Breast epithelium (tissue), 4 donors: ENCODE data around the gene PLA2G5. TPM values are rescaled to one million over a fixed set of nuclear protein-coding genes. Genes with fewer than 3 reads are reported as not detected.

Source experiments
- DNase-seq, 2 donors: peaks; one replicate each; pipeline ENCODE4 v3.0.0-alpha.2; 2019; ENCODE audit warnings: low spot score in 2 of 2
- H3K27ac ChIP-seq, 2 donors: fragments of 200-600 bp; sonication (generic) in 1 of 2; one replicate each; pipeline ENCODE4 v1.5.1; 2016 to 2019; ENCODE audit warnings: mild to moderate bottlenecking in 1 of 2
- H3K27me3 ChIP-seq, 2 donors: fragments of 200-600 bp; sonication (generic) in 1 of 2; one replicate each; pipeline versions ENCODE4 v1.5.1 to v1.6.0; 2017 to 2019; ENCODE audit warnings: control low read depth in 1 of 2, mild to moderate bottlenecking in 1 of 2
- H3K36me3 ChIP-seq: fragments of 200-600 bp; one replicate; pipeline ENCODE4 v1.5.1; 2019
- H3K4me1 ChIP-seq, 2 donors: fragments of 200-600 bp; sonication (generic); one replicate each; pipeline ENCODE4 v1.5.1; 2016 to 2019; ENCODE audit warnings: control low read depth in 1 of 2
- H3K4me3 ChIP-seq, 3 donors: fragments of 200-600 bp; sonication (generic); 1 replicate in 2 of 3; 2 replicates in 1 of 3; pipeline ENCODE4 v1.5.1; 2016 to 2019; ENCODE audit warnings: mild to moderate bottlenecking in 3 of 3, moderate library complexity in 2 of 3
- H3K9me3 ChIP-seq, 2 donors: fragments of 200-600 bp; sonication (generic) in 1 of 2; one replicate each; pipeline ENCODE4 v1.5.1; 2016 to 2019; ENCODE audit warnings: control low read depth in 1 of 2
- CTCF ChIP-seq, 3 donors: fragments of 450-650 bp; IDR thresholded peaks; one replicate each; pipeline ENCODE4 v1.5.1; 2016 to 2017; ENCODE audit warnings: antibody characterized with exemption in 3 of 3, mild to moderate bottlenecking in 3 of 3, moderate library complexity in 3 of 3
- POLR2A ChIP-seq: fragments of 450-650 bp; IDR thresholded peaks from one replicate; pipeline ENCODE4 v1.6.1; 2016; ENCODE audit warnings: antibody characterized with exemption, mild to moderate bottlenecking, moderate library complexity
- POLR2AphosphoS5 ChIP-seq, 3 donors: sonication (generic); formaldehyde crosslinking; IDR thresholded peaks; one replicate each; pipeline ENCODE4 v1.6.1; 2017; ENCODE audit warnings: antibody characterized with exemption in 3 of 3
- intact Hi-C: fragments of 100-400 bp; cut with DNase I; formaldehyde crosslinking; loops from one replicate; pipeline ENCODE4 v1.15.1; 2023; ENCODE audit warnings: low total_unique reads
- total RNA-seq, 3 donors: library from RNA; depleted of rRNA; stranded (reverse); fragments of >200 nt; gene quantifications; one replicate each; pipeline ENCODE4 v1.1.0, GENCODE V29; 2016

PLA2G5 gene
- total RNA-seq, 3 donors from 2014 or later: 0.88 to 9.4 (median 1.3) TPM

- H3K27me3 ChIP-seq: no peaks in the 10 kb centered on the region
- H3K4me3 ChIP-seq: no peak overlapping the region
- no peak overlapping the region for H3K27ac ChIP-seq
- no peaks in the 10 kb centered on the region for H3K9me3 ChIP-seq
- DNase-seq: no peak
- no peaks in the 10 kb centered on the region for H3K36me3 ChIP-seq
- no peaks in the 10 kb centered on the region for H3K4me1 ChIP-seq
- TF ChIP-seq POLR2AphosphoS5 (IDR thresholded peaks at IDR 0.05) (no peak), POLR2A (no peak), CTCF (IDR thresholded peaks at IDR 0.05) (no peak)
- intact Hi-C loops: no loop called here
Observed at GRCh38 chr1:20073256-20073655, 3.3 kb downstream of the PLA2G5 start.

- H3K27ac ChIP-seq: peak overlapping the region in 1 of 2 donors; percentile 61
- DNase-seq: no peak
- no peaks in the 10 kb centered on the region for H3K4me1 ChIP-seq
Observed at GRCh38 chr1:20074055-20074724, 4.2 kb downstream of the PLA2G5 start.

GRCh38 chr1:20074725-20075171 lies 4.8 kb downstream of the PLA2G5 start:
- DNase-seq: no peak
- Histone ChIP-seq H3K36me3 (no peaks in the 10 kb centered on the region), H3K4me1 (no peaks in the 10 kb centered on the region), H3K9me3 (no peaks in the 10 kb centered on the region), H3K27me3 (no peaks in the 10 kb centered on the region), H3K27ac (peak overlapping the region in 1 of 2 donors; percentile 61), H3K4me3 (no peak overlapping the region)
- intact Hi-C loops: no loop called here
- no peak for TF ChIP-seq CTCF (IDR thresholded peaks at IDR 0.05)
- no peak for TF ChIP-seq POLR2AphosphoS5 (IDR thresholded peaks at IDR 0.05)
- TF ChIP-seq POLR2A: no peak

More at GRCh38 chr1:20074055-20074724, 4.2 kb downstream of the PLA2G5 start:
- no peak overlapping the region for H3K4me3 ChIP-seq
- no peaks in the 10 kb centered on the region for H3K9me3 ChIP-seq
- H3K27me3 ChIP-seq: no peaks in the 10 kb centered on the region
- intact Hi-C loops: no loop called here
- TF ChIP-seq POLR2A (no peak), CTCF (IDR thresholded peaks at IDR 0.05) (no peak), POLR2AphosphoS5 (IDR thresholded peaks at IDR 0.05) (no peak)
- no peaks in the 10 kb centered on the region for H3K36me3 ChIP-seq

GRCh38 chr1:20075345-20075744 lies 5.4 kb downstream of the PLA2G5 start:
- no peaks in the 10 kb centered on the region for H3K36me3 ChIP-seq
- no peaks in the 10 kb centered on the region for H3K27me3 ChIP-seq
- intact Hi-C loops: no loop called here
- no peaks in the 10 kb centered on the region for H3K9me3 ChIP-seq
- no peak for TF ChIP-seq CTCF (IDR thresholded peaks at IDR 0.05)
- TF ChIP-seq POLR2AphosphoS5 (IDR thresholded peaks at IDR 0.05): no peak
- TF ChIP-seq POLR2A: no peak
- no peak overlapping the region for H3K4me3 ChIP-seq
- no peaks in the 10 kb centered on the region for H3K4me1 ChIP-seq
- H3K27ac ChIP-seq: peak overlapping the region in 1 of 2 donors; percentile 61
- DNase-seq: no peak

- Histone ChIP-seq H3K4me3 (no peak overlapping the region), H3K27ac (no peak overlapping the region), H3K27me3 (no peaks in the 10 kb centered on the region), H3K36me3 (no peaks in the 10 kb centered on the region), H3K4me1 (no peaks in the 10 kb centered on the region), H3K9me3 (no peaks in the 10 kb centered on the region)
- intact Hi-C loops: no loop called here
- TF ChIP-seq CTCF (IDR thresholded peaks at IDR 0.05): no peak
- no peak for TF ChIP-seq POLR2AphosphoS5 (IDR thresholded peaks at IDR 0.05)
- no peak for TF ChIP-seq POLR2A
- no peak for DNase-seq
Observed at GRCh38 chr1:20076223-20076622, 6.2 kb downstream of the PLA2G5 start.
